NCI-H2196 treated with DMSO at 0.1 percent for 48 hours (cell line): ENCODE data around the gene NCK2.
"Not testable (repeated sequence)": the region's sequence is repeated elsewhere in the genome, so short reads cannot be mapped to it uniquely, and the experiment has no call there.

Experiments
- DNase-seq: peaks from one replicate; lab custom pipeline; 2025; ENCODE audit not compliant: unreplicated experiment; lab: John Stamatoyannopoulos, UW

NCK2 gene

GRCh38 chr2:105754011-105754410 lies 9.3 kb downstream of the NCK2 start:
- DNase-seq = no peak

- DNase-seq = no peak
These were observed 10.3 kb downstream of the NCK2 start for GRCh38 chr2:105754994-105755393.

GRCh38 chr2:105755895-105756294 lies 11.2 kb downstream of the NCK2 start:
- no peak for DNase-seq

- no peak for DNase-seq
These were observed 11.7 kb downstream of the NCK2 start for GRCh38 chr2:105756435-105756834.

- DNase-seq = not testable (repeated sequence)
These were observed 12.2 kb downstream of the NCK2 start for GRCh38 chr2:105756865-105757264.

- DNase-seq = no peak
These were observed 12.7 kb downstream of the NCK2 start for GRCh38 chr2:105757433-105757832.

- no peak for DNase-seq
These were observed 15.5 kb downstream of the NCK2 start for GRCh38 chr2:105760191-105760590.

- no peak for DNase-seq
These were observed 16.1 kb downstream of the NCK2 start for GRCh38 chr2:105760639-105761337.

- DNase-seq = no peak
These were observed 17.3 kb downstream of the NCK2 start for GRCh38 chr2:105761931-105762515.

GRCh38 chr2:105763076-105763475 lies 18.4 kb downstream of the NCK2 start:
- no peak for DNase-seq

- DNase-seq = no peak
These were observed 19.3 kb downstream of the NCK2 start for GRCh38 chr2:105764059-105764458.

- no peak for DNase-seq
These were observed 20.9 kb downstream of the NCK2 start for GRCh38 chr2:105765415-105766299.

- no peak for DNase-seq
These were observed 21.7 kb downstream of the NCK2 start for GRCh38 chr2:105766300-105766866.

- no peak for DNase-seq
These were observed 23.5 kb downstream of the NCK2 start for GRCh38 chr2:105768176-105768575.

GRCh38 chr2:105768961-105769452 lies 24.3 kb downstream of the NCK2 start:
- DNase-seq = no peak

GRCh38 chr2:105769504-105769903 lies 24.8 kb downstream of the NCK2 start:
- DNase-seq = no peak

GRCh38 chr2:105770149-105770548 lies 25.4 kb downstream of the NCK2 start:
- DNase-seq = no peak

GRCh38 chr2:105771291-105771690 lies 26.6 kb downstream of the NCK2 start:
- DNase-seq = not testable (repeated sequence)

GRCh38 chr2:105771836-105772235 lies 27.1 kb downstream of the NCK2 start:
- DNase-seq = no peak

- no peak for DNase-seq
These were observed 27.6 kb downstream of the NCK2 start for GRCh38 chr2:105772362-105772761.

GRCh38 chr2:105773568-105773967 lies 28.9 kb downstream of the NCK2 start:
- no peak for DNase-seq
